ENCODE measurements around the gene ALDH7A1.
"Not testable (repeated sequence)": the region's sequence is repeated elsewhere in the genome, so short reads cannot be mapped to it uniquely, and the experiment has no call there.

ALDH7A1 gene

DNA sequence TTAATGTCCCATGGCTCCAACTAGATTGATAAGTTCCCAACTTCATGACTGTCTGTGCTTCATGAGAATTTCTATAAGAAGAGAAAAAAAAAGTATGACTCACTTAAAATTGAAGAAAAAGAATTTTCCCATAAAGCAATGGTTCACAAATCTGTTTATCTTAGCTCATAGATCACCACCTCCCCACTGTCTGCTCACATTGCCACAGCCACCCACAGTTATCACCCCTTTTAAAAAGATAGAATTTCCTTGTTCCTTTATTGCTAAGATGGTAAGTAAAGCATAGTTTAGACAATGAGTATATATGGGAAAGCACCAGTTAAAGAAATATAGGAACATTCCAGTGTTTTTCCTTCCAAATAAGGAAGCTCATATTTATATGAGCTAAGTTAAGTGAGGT lies 67.1 kb downstream of the ALDH7A1 start:
- DNase-seq: no peak

DNA sequence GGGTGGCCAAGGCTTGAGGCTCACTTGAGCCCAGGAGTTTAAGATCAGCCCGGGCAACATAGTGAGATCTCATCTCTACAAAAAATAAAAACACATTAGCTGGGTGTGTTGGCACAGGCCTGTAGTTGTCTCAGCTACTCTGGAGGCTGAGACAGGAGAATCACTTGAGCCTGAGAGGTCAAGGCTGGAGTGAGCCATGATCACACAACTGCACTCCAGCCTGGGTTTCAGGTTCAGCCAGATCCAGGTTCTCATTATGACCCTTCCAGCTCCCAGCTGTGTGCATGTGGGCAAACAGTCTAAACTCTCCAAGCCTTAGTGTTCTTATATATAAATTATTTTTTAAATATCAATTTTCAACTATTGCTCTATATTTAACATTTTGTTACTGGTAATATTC lies 67.9 kb downstream of the ALDH7A1 start:
- no peak for DNase-seq

DNA sequence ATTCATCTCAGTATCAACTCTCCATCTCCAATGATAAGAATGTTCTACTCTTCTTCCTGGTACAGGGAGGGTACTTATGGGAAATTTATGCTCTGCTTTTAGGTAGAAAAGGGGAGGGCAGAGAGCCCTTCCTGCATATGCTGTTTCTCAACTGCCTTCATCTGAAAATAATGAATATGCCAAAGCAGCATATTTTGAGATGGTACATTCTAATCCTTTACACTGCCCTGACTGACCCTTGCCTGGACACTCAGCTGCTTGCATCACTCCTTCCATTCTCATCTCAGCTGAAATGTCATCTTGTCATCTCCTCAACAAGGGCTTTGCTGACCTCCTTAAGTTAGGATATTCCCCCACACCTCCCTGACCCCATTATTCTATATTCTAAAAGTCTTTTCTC lies 68.5 kb downstream of the ALDH7A1 start:
- no peak for DNase-seq

DNA sequence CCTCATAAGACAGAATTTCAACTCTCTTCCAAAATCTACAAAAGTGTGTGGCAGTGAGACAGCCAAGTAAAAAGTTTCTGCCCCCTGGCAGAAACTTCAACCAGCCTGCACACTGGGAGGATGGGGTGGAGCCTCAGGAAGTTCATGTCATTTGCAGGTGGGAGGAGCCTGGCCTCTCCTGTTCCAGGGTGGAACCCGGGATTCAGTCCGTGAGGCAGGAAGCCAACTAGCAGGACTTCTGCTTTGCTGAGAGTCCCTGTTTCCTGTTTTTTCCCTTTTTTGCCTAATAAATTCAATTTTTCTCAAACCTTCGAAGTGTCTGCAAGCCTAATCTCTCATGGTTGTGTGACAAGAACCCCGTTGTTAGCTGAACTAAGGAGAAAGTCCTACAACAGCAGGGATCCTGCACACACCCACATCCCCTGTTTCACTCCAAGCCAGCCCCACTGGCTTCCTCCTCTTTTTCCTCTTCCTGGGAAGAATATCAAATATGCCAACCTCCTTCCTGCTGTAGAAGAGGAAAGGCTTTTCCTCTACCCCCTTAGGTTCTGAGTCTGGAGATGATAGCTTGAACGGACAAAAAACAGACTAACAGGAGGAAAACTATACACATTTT lies 69.3 kb downstream of the ALDH7A1 start:
- DNase-seq: no peak

DNA sequence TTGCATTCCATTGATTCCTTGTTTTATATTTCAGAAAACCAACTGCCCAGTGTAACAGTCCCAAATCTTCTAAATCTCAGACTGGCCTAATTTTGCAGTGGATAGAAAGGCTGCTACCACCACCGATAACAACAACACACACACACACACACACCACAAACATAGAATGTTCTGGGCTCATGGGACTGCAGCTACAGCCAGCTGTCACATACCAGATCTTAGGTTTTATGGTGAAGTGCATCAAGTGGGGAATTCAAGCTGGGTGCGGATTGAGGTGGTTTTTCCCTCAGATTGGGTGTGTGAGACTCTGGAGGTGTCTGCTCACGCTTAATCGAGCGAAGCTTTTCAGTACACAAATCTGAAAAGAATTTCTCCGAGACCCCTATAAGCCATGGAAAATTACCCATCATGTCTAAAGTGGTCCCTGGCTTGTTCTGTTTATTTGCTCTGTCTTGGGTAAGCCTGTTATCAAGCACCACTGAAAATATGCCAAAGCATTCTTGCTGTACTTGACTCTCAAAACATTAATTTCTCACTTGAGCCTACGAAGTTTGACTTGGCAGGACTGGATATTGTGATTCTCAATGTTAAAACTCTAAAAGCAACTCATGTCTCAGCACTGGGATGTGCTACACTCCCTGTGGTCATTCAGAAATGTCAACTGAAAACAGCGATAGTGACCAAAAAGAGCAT lies 71.1 kb downstream of the ALDH7A1 start:
- DNase-seq: no peak

DNA sequence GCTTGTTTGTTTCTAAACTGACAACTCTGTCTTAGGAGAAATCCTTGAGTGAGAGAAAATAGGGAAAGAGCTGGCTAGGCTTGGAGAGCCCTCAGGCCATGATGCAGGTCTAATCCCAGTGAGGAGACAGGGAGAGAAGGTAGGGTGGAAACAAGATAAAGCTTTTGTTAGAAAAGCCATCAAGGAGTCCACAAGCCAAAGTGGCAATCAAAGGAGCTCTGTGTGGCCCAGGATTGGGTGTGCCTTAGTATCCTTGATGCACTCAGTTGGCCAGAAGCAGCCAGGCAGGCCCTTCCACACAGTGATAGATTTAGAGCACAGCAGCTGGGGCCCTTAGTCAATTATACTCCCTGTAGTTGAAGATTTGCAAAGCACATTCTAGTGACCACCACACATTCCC lies 73.9 kb downstream of the ALDH7A1 start:
- no peak for DNase-seq

DNA sequence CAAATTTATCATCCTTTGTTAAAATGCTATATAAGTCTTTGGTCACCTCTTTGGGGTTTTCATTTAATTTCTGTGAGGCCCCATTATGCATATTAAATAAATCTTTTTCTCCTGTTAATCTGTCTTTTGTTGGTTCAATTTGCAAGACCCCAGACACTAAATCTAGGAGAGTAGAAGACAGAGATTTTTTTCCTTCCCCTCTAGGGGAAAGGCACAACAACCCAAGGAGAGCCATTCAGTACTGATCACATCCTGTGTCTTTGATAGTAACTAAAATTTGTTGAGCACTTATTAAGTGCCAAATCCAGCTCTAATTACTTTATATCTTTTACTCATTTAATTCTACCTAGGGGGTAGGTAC lies 74.4 kb downstream of the ALDH7A1 start:
- DNase-seq: no peak

DNA sequence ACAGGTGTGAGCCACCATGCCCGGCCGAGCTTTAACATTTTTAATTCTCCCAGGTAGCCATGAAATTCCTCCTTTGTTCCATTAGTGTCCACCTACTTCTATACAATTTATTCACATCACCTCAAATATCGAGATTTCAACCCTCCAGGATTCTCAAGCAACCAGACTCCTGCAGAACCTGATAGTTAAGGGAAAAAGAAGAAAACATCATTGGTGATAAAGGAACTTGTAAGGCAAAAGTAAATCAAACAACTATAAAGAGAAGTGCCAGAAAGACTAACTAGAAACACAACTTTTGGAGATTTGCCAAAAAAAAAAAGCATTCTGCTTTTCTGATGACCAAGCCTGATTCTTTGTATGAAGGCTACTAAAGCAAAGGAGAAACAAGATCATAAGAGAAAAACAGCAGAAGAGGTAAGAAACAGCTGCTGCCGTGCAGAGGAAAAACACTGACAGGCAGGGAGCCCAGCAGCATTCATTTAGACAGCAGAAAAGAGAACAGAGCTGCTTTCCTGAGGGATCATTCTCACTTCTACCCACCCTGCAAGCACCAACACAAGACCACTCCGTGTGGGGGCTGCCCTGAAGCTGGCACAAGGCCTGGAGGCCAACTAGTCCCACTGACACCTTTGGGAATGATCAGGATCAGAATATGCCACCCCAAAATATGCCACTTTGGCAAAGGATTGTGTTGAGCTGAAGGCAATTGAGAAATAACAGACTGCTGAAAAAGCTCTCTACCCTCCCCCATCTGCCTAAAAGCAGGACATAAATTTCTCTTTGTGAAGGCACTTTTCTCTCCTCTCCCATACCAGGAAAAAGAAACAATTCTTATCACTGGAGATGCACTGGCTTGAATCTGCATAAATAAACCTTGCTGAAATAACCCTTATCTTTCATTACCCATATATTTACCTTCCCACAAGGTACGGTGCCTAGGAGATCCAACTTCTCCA lies 75.1 kb downstream of the ALDH7A1 start:
- DNase-seq: no peak

DNA sequence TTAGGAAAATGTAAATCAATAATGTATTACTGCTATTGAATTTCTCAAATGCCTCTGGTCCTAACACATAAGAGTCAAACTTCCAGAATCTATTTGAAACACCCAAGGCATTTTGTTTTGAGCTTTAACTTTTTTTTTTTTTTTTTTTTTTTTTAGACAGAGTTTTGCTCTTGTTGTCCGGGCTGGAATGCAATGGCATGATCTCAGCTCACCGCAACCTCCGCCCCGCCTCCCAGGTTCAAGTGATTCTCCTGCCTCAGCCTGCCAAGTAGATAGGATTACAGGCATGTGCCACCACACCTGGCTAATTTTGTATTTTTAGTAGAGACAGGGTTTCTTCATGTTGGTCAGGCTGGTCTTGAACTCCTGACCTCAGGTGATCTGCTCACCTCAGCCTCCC lies 75.8 kb downstream of the ALDH7A1 start:
- not testable (repeated sequence) for DNase-seq

DNA sequence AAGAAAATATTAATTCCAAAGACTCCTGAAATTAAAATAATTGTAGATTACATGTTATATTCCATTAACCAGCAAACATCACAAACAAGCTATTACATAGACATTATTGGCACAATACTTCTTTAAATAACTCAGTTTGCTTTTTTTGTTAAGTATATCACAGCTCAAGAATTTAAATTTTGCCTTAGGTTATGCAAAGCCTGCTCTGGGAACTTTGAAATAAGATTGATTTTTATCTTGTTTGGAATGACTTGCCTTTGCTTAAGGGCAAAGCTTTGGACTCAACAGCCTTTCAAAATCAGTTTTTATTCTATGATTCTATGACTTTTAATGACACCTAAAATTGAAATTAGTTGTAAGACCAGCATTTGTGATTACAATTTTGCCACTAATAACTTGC lies 78.2 kb downstream of the ALDH7A1 start:
- DNase-seq: no peak

DNA sequence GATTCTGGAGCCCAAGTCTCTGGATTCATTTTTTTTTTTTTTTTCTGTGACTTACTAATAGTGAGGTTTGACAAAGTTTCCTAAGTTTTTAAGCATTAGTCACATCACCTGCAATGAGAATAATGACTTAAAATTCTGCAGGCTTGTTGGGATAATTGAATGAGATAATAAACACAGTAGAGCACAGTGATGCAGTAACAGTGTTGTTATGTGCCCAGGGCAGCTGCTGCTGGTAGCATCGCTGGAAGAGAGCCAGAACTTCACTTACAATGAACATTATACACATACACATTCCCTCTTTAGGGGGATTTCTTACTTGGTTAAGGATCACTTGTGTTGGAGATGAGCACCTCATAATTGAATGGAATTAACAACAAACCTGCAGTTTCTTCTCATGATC lies 78.9 kb downstream of the ALDH7A1 start:
- DNase-seq: peak; percentile 19

DNA sequence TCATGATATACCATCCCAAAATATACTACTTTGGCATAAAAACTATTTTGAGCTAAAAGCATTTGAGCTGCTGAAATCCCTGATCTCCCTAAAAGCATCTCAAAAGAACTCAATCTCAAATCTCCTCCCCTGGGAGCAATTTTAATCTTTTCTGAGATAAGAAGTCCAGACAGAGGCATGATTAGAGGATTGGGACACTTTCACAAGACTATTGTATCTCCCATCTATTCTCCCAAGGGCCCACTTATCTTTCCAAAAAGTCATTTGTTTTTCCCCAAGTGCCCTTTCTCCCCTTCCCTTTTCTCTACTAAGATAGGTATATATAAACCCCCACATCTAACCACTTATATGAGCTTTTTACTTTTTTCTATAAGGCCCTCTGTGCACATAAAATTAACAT lies 79.7 kb downstream of the ALDH7A1 start:
- no peak for DNase-seq

DNA sequence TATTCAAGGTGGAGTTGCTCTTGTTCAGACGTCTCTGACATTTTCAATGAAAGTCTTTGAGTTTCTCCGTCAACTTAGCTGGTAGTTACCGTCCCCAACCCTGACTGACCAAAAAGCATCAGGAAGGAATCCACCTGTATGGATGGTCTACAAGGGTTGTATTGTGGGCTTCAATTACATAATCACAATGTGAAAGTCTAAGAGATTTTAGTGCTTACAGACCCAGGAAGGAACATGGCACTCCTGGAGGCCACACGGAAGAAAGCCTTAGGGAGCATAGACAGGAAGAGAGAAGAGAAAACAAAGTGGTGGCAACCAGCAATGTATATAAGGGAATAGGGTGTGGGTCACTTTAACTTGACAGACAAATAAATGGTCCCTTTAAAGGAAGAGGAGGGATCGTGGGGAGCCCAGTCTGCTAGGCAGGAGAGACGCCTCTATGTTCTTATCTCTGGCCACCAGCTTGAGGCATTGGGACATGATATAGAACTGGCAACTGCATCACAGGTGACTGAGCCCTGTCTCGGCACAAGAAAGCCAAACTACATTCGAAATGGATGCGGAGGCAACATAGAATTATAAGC lies 80.4 kb downstream of the ALDH7A1 start:
- DNase-seq: no peak

DNA sequence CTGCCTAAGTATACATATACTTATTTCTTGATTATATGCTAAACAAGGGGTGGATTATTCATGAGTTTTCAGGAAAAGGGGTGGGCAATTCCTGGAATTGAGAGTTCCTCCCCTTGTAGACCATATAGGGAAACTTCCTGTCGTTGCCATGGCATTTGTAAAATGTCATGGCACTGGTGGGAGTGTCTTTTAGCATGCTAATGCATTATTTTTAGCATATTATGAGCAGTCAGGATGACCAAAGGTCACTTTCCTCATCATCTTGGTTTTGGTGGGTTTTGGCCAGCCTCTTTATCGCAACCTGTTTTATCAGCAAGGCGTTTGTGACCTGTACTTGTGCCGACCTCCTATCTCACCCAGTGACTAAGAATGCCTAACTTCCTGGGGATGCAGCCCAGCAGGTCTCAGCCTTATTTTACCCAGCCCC lies 80.9 kb downstream of the ALDH7A1 start:
- no peak for DNase-seq

DNA sequence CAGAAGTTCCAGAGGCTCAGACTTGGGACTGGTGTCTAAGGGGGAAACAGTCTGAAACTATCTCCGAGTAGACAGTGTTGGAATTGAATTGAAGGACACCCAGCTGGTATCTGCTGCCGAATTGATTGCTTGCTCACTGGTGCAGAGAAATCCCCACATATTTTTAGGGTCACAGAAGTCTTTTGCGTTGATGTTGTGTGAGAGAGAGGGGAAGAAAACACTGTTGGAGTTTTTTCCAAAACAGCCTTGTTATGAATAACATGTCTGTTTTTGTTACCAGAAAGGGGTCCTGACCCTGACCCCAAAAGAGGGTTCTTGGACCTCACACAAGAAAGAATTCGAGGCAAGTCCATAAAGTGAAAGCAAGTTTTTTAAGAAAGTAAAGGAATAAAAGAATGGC lies 81.3 kb downstream of the ALDH7A1 start:
- DNase-seq: no peak

DNA sequence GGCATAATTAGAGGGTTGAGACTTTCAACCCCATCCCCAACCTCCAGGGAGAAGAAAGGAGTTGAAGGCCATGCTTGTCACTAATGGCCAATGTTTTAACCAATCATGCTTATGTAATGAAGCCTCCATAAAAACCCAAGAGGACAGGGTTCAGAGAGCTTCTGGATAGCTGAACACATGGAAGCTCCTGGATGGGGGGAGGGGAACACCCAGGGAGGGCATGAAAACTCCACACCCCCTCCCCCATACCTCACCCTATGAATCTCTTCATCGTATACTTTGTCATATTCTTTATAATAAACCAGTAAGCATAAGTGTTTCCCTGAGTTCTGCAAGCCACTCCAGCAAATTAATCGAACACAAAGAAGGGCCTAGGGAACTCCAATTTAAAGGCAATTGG lies 81.7 kb downstream of the ALDH7A1 start:
- no peak for DNase-seq

DNA sequence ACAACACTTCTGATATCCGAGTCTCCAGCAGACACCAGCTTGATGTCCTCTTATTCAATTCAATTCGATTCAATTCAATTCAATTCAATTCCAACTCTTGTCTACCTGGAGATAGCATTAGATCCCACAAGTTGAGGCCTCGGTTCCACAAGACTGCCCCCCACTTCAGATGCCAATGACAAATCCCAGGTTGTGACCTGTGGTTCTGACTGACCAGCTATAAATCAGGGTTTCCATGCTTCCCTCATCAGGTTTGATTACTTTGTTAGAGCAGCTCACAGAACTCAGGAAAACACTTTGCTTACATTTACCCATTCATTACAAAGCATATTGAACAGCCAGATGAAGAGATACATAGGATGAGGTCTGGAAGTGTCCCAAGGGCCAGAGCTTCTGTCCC lies 82.6 kb downstream of the ALDH7A1 start:
- no peak for DNase-seq

DNA sequence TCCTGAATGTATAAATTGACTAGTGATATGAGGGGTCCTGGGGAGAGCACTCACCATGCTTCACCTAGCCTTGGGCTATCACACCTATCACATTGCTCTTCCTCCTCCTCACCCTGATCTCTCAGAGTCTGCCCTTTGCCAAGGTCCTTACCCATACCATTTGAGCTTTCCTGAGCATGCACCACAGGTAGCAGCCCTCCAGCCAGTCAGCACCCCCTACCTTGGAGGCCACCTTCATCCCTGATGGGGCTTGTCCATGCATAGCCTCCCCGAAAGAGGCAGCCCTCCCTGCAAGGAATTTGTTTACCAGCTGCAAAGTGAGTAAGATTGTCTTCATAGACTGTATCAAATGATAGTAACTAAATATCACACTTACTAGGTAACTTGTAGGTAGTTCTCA lies 83.1 kb downstream of the ALDH7A1 start:
- DNase-seq: no peak

DNA sequence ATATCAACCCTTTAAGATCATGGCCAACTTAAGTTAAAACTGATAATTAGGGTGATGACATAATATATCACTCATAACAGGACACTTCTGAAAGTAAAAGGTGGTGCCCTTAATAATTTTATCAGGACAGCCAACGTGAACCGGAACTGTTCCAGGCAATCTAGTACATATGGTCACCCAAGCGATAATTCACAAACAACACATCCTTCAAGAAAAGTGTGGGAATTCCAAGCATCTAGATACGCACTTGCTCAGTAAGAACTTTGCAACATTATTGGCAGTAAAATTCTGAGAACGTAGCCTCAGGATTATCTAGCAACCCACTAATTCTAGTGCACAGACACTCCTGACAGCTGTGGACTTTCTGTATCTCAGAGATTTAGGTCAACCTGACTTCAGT lies 85.7 kb downstream of the ALDH7A1 start:
- DNase-seq: no peak

DNA sequence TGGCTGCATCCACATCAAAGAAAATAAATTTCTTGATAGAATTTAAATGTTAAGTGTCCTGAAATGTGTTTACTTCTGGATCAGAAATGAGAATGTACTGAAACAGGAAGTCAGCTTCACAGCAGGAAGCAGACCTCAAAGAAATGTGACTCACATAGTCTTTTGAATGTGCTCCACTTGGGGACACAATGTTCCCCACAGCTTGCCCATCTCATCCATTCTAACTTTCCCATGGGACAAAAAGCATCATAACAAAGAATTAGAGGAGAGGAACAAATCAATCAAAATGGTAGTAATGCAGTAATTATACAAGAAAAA lies 86.1 kb downstream of the ALDH7A1 start:
- DNase-seq: no peak

DNA sequence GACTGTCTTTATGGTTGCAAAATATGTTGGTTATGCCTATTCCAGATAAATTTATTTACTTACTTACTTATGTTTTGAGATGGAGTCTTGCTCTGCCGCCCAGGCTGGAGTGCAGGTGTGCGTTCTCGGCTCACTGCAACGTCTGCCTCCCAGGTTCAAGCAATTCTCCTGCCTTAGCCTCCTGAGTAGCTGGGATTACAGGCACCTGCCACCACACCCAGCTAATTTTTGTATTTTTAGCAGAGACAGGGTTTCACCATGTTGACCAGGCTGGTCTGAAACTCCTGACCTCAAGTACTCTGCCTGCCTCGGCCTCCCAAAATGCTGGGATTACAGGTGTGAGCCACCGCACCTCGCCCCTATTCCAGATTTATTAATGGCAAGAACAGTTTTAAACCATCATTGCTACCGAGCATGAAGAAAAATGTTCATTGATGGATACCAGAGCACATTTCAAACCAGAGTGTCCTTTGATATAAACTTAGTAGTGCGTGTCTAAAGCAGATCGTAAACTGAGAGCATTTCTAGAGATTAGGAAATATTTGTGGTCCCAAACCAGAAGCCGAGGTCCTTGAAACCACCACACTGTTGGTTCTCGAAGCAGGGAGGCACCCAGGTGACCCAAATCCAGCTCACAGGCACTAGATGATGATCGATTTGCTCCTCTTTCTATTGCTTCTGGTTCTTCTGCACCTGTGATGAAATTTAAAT lies 86.6 kb downstream of the ALDH7A1 start:
- DNase-seq: no peak

DNA sequence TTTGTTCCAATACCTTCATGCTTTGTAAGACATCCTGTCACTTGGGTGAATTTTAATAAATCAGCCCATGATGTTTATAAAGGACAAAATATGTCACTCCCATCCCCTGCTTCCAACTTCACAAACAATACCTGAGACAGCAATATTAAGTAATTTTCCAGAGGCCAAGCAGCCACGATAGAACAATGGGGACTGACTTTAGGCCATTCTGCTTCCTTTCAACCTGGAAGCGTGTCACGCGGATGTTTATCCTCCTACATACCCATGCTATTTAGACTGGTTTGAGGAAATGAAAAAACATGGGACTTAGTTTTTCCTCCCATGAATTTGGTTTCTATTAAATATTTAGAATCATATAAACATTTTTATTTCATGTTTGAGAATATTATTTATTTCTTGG lies 88.9 kb downstream of the ALDH7A1 start:
- DNase-seq: no peak

DNA sequence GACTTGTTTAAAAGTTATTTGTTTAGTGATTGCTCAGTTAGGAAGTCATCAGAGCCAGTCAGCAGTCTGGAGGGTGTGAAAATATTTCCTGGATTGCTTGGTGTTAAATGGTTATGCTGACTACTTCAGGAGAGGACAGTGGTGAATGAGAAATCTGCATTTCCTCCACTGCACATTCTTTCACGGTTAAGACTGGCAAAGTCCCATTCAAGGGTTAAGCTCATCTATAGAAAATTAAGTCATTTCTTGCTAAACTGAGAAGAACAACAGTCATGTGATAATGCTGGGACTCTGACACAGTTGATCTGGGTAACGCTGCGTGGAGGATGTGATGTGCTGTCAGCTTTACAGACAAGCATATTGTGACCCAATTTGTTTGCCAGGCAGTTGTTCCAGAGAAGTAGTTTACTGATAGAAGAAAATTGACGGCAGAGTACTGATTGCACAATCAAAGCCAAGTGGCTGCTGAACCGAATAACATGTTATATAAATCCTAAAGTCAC lies 91.4 kb downstream of the ALDH7A1 start:
- no peak for DNase-seq
